H1 (cell line): Measurements from ENCODE around the gene TMEM59L. TPM values are rescaled to one million over a fixed set of nuclear protein-coding genes. Genes with fewer than 3 reads are reported as not detected.

Source experiments
- EP300 ChIP-seq, 2 experiments: IDR thresholded peaks; 1 replicate in 1 of 2; 2 replicates in 1 of 2; pipeline ENCODE4 v1.6.1; 2011 to 2012; ENCODE audit warnings: low read depth in 2 of 2, low read length in 2 of 2, mild to moderate bottlenecking in 2 of 2, borderline replicate concordance in 1 of 2, inconsistent platforms in 1 of 2, moderate library complexity in 1 of 2
- JUND ChIP-seq: IDR thresholded peaks from 2 replicates; pipeline ENCODE4 v1.6.1; 2011; ENCODE audit warnings: mild to moderate bottlenecking, improper control_type of control experiment, low read length
- NRF1 ChIP-seq: IDR thresholded peaks from 2 replicates; pipeline ENCODE4 v1.6.1; 2011; ENCODE audit warnings: mild to moderate bottlenecking, low read depth, low read length, improper control_type of control experiment
- SAP30 ChIP-seq: fragments of 300-600 bp; sonication (generic); IDR thresholded peaks from 2 replicates; pipeline ENCODE4 v1.7.1; 2012; ENCODE audit warnings: low read length, moderate library complexity, mild to moderate bottlenecking, inconsistent platforms; ENCODE audit not compliant: insufficient read depth, insufficient replicate concordance
- polyA plus RNA-seq, 7 experiments: library from polyadenylated mRNA; depleted of rRNA in 3 of 7; stranded (reverse) in 5 of 7; unstranded in 2 of 7; fragments of >200 nt in 5 of 7; fragments of 200-250 nt in 2 of 7; gene quantifications; 1 replicate in 5 of 7; 2 replicates in 1 of 7; 4 replicates in 1 of 7; pipeline versions ENCODE4 v1.2.1 to v1.2.3, GENCODE V29; 2011 to 2013; ENCODE audit warnings: missing spikeins in 2 of 7, mixed read lengths in 2 of 7
- total RNA-seq: library from RNA; stranded (reverse); fragmentation: NEBNext Ultra II Directional; extraction: Animal tissue kit (Norgen Biotek cat#: 25700); gene quantifications from 2 replicates; pipeline ENCODE4 v1.2.1, GENCODE V29; 2021

The TMEM59L gene
- total and polyA plus RNA-seq, 2 of the 8 experiments (the other 6 are each of a cell fraction or from before 2014, with no cell fraction given) = 4.0 to 12.2 TPM

GRCh38 chr19:18589380-18590272 lies 23.0 kb upstream of the TMEM59L start (continued):
- TF ChIP-seq SAP30 (no peak), JUND (no peak), NRF1 (no peak), EP300 (IDR thresholded peaks at IDR 0.05; ENCODE audit: borderline replicate concordance in 1 of 2, low read depth in 2 of 2, low read length in 2 of 2) (no peak)
